Neuronal stem cell (in vitro differentiated cells): ENCODE measurements around the gene ANKRD27.
"Not testable (repeated sequence)": the region's sequence is repeated elsewhere in the genome, so short reads cannot be mapped to it uniquely, and the experiment has no call there.

Source experiments
- DNase-seq: peaks from one replicate; pipeline ENCODE4 v3.0.0-alpha.2; 2013; ENCODE audit warnings: low spot score
- H2AFZ ChIP-seq: one replicate; pipeline ENCODE4 v1.6.1; 2013; ENCODE audit warnings: mild to moderate bottlenecking, low read length, inconsistent platforms
- H2AK5ac ChIP-seq: 2 replicates; pipeline ENCODE4 v1.6.1; 2013; ENCODE audit warnings: low read depth, mild to moderate bottlenecking, inconsistent platforms, low read length, moderate library complexity, mixed read lengths
- H2BK120ac ChIP-seq: 2 replicates; pipeline ENCODE4 v1.6.1; 2013; ENCODE audit warnings: low read depth, mild to moderate bottlenecking, inconsistent platforms, low read length, moderate library complexity, mixed read lengths
- H2BK12ac ChIP-seq: one replicate; pipeline ENCODE4 v1.6.1; 2013; ENCODE audit warnings: low read length, inconsistent platforms
- H2BK15ac ChIP-seq: 2 replicates; pipeline ENCODE4 v1.6.1; 2013; ENCODE audit warnings: mild to moderate bottlenecking, low read length, inconsistent platforms, mixed read lengths
- H2BK5ac ChIP-seq: one replicate; pipeline ENCODE4 v1.6.1; 2013; ENCODE audit warnings: inconsistent platforms, mild to moderate bottlenecking, low read length, moderate library complexity
- H3K14ac ChIP-seq: one replicate; pipeline ENCODE4 v1.6.1; 2013; ENCODE audit warnings: low read length, inconsistent platforms
- H3K18ac ChIP-seq: 2 replicates; pipeline ENCODE4 v1.6.1; 2013; ENCODE audit warnings: low read length, inconsistent platforms
- H3K23ac ChIP-seq: 2 replicates; pipeline ENCODE4 v1.6.1; 2013; ENCODE audit warnings: low read depth, mild to moderate bottlenecking, mixed read lengths, low read length, inconsistent platforms; ENCODE audit not compliant: poor library complexity
- H3K27ac ChIP-seq: replicated peaks from 3 replicates; pipeline ENCODE4 v1.5.1; 2013; ENCODE audit warnings: low read length, inconsistent platforms
- H3K27me3 ChIP-seq, 3 experiments: 2 replicates each; pipeline ENCODE4 v1.6.1; 2013; ENCODE audit warnings: low read length in 3 of 3, mild to moderate bottlenecking in 2 of 3, inconsistent platforms in 1 of 3, low read depth in 1 of 3, mixed read lengths in 1 of 3, moderate library complexity in 1 of 3; ENCODE audit not compliant: control insufficient read depth in 3 of 3, insufficient read depth in 3 of 3
- H3K36me3 ChIP-seq, 2 donors: replicated peaks in 1 of 2; 2 replicates each; pipeline ENCODE4 v1.6.1; 2013; ENCODE audit warnings: low read length in 2 of 2; ENCODE audit not compliant: control insufficient read depth in 2 of 2, insufficient read depth in 2 of 2
- H3K4ac ChIP-seq: 2 replicates; pipeline ENCODE4 v1.6.1; 2013; ENCODE audit warnings: inconsistent platforms, mild to moderate bottlenecking, low read length, moderate library complexity
- H3K4me1 ChIP-seq, 2 donors: 1 replicate in 1 of 2; 2 replicates in 1 of 2; pipeline ENCODE4 v1.6.1; 2013; ENCODE audit warnings: low read length in 2 of 2, low read depth in 1 of 2; ENCODE audit not compliant: control insufficient read depth in 2 of 2, insufficient read depth in 1 of 2
- H3K4me2 ChIP-seq: one replicate; pipeline ENCODE4 v1.6.1; 2013; ENCODE audit warnings: mild to moderate bottlenecking, low read length, inconsistent platforms; ENCODE audit not compliant: insufficient read depth, poor library complexity, severe bottlenecking
- H3K4me3 ChIP-seq, 2 donors: 2 replicates each; pipeline ENCODE4 v1.5.1; 2013; ENCODE audit warnings: low read length in 2 of 2, mild to moderate bottlenecking in 2 of 2, inconsistent platforms in 1 of 2, moderate library complexity in 1 of 2
- H3K79me1 ChIP-seq: one replicate; pipeline ENCODE4 v1.6.1; 2013; ENCODE audit warnings: low read depth, mild to moderate bottlenecking, inconsistent platforms, low read length, moderate library complexity
- H3K9ac ChIP-seq: one replicate; pipeline ENCODE4 v1.6.1; 2013; ENCODE audit warnings: mild to moderate bottlenecking, low read depth, low read length, inconsistent platforms; ENCODE audit not compliant: poor library complexity
- H3K9me3 ChIP-seq, 2 donors: replicated peaks in 1 of 2; 2 replicates each; pipeline versions ENCODE3 to v1.6.1; 2013; ENCODE audit warnings: low read length in 2 of 2, mild to moderate bottlenecking in 2 of 2, inconsistent platforms in 1 of 2, low read depth in 1 of 2, mixed read lengths in 1 of 2, moderate library complexity in 1 of 2; ENCODE audit not compliant: control insufficient read depth in 2 of 2, insufficient read depth in 1 of 2
- H4K8ac ChIP-seq: one replicate; pipeline ENCODE4 v1.6.1; 2013; ENCODE audit warnings: low read depth, mild to moderate bottlenecking, inconsistent platforms, low read length, moderate library complexity
- H4K91ac ChIP-seq: one replicate; pipeline ENCODE4 v1.6.1; 2013; ENCODE audit warnings: low read length, low read depth, mild to moderate bottlenecking, inconsistent platforms; ENCODE audit not compliant: poor library complexity
- WGBS, 2 donors: extraction: QIAGEN DNeasy Blood & Tissue Kit; methylation state at CpG; one replicate each; pipeline ENCODE4 v1.1.7; 2013; ENCODE audit warnings: missing lambda C conversion rate in 2 of 2, mixed read lengths in 1 of 2; ENCODE audit not compliant: insufficient read length in 2 of 2, insufficient replicate concordance in 1 of 2; ENCODE audit errors: extremely low coverage in 2 of 2; 5-methylcytosine and 5-hydroxymethylcytosine counted together

The ANKRD27 gene

GRCh38 chr19:32709032-32709431 lies 34.1 kb upstream of the ANKRD27 start:
- Histone ChIP-seq H4K91ac (no peak overlapping the region), H3K4me2 (no peak overlapping the region), H3K79me1 (no peaks in the 10 kb centered on the region), H3K18ac (no peak overlapping the region), H3K27ac (no peak overlapping the region), H3K9ac (no peak overlapping the region), H2BK5ac (no peak overlapping the region), H3K27me3 (no peaks in the 10 kb centered on the region), H4K8ac (no peak overlapping the region), H3K4me1 (no peaks in the 10 kb centered on the region), H3K9me3 (peaks cover 2 to 3% of the 10 kb centered on the region in 2 donors), H3K23ac (no peak overlapping the region), H3K14ac (no peak overlapping the region), H2AFZ (no peak overlapping the region), H3K4ac (no peak overlapping the region), H2AK5ac (no peak overlapping the region), H2BK12ac (no peak overlapping the region), H2BK15ac (no peak overlapping the region), H3K4me3 (no peak overlapping the region), H2BK120ac (no peak overlapping the region), H3K36me3 (peaks cover 0 to 3% of the 10 kb centered on the region in 2 donors)
- no peak for DNase-seq
- no CpG with 5 or more reads among the region's 5 CpGs for WGBS, 2 donors

DNA sequence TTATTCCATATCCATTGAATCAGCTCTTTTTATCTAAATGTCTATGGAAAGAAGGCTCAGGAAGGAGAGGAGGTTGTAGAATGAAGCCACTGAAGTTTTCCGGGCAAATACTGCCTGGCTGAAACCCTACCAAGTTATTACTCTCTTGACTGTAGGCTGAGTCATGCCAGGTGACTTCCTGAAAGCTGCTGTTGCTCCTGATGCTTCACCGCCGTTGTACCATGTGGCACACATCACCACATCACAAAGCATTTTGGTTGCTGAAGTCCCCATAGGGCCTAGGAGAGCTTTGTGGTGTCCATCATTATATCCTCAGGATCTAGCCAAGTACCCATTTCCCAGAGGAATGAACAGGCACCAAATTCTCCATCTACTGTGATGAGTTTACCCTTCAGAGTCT lies 33.5 kb upstream of the ANKRD27 start:
- H2BK15ac ChIP-seq, result no peak overlapping the region
- H3K9ac ChIP-seq, result no peak overlapping the region
- no peak overlapping the region for H3K14ac ChIP-seq
- H3K27ac ChIP-seq, result no peak overlapping the region
- no peak overlapping the region for H2BK5ac ChIP-seq
- no peak overlapping the region for H3K4me2 ChIP-seq
- no peak overlapping the region for H2AFZ ChIP-seq
- peaks cover 2 to 3% of the 10 kb centered on the region in 2 donors for H3K9me3 ChIP-seq
- no peak overlapping the region for H4K8ac ChIP-seq
- H3K4me1 ChIP-seq, result no peaks in the 10 kb centered on the region
- peaks cover 0 to 3% of the 10 kb centered on the region in 2 donors for H3K36me3 ChIP-seq
- no peak overlapping the region for H4K91ac ChIP-seq
- H3K4ac ChIP-seq, result no peak overlapping the region
- no peak overlapping the region for H3K23ac ChIP-seq
- H2AK5ac ChIP-seq, result no peak overlapping the region
- no peak overlapping the region for H2BK12ac ChIP-seq
- H3K27me3 ChIP-seq, result no peaks in the 10 kb centered on the region
- no peak overlapping the region for H3K4me3 ChIP-seq
- no peak overlapping the region for H2BK120ac ChIP-seq
- no peaks in the 10 kb centered on the region for H3K79me1 ChIP-seq
- WGBS, 2 donors, result no CpG with 5 or more reads among the region's 3 CpGs
- no peak for DNase-seq
- H3K18ac ChIP-seq, result no peak overlapping the region

DNA sequence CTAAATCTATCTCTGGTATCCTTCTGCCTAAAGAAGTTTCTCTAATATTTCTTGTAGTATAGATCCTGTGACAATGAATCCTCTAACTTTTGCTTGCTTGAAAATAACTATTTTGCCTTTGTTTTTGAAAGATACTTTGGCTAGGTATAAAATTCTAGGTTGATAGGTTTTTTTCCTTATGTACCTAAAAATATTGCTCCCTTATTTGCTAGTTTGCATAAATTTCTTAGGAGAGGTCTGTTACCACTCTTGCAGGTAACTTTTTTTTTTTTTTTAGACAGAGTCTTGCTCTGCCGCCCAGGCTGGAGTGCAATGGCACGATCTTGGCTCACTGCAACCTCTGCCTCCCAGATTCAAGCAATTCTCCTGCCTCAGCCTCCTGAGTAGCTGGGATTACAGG lies 29.0 kb upstream of the ANKRD27 start:
- not testable (repeated sequence) for H2BK12ac ChIP-seq, H4K91ac ChIP-seq, H4K8ac ChIP-seq, H3K9me3 ChIP-seq, H3K4me3 ChIP-seq, H3K14ac ChIP-seq, H3K23ac ChIP-seq, H3K4me2 ChIP-seq, H2BK5ac ChIP-seq, H3K36me3 ChIP-seq, H3K18ac ChIP-seq, H3K27ac ChIP-seq, H3K9ac ChIP-seq, H3K4me1 ChIP-seq, DNase-seq, H3K27me3 ChIP-seq, H3K4ac ChIP-seq, H3K79me1 ChIP-seq, H2BK15ac ChIP-seq, H2AK5ac ChIP-seq, H2BK120ac ChIP-seq, H2AFZ ChIP-seq
- no CpG with 5 or more reads among the region's 2 CpGs for WGBS, 2 donors

DNA sequence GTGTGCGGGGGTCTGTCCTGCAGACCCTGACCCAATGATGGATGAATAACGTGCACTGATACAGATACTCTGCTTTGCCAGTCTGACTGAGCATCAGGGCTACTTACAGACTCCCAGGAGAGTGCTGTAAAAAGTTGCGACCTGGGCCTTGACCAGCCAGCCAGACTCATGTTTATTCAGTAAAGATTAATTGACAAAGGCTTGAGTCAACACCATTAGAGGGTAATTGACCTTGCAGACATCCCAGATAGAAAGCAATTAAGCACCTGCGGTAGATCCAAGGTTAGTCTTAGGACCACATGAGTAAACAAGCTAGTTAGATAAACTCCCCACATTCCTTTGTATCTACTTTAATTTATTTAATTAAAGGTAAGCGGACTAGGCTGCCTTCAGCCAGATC lies 27.0 kb upstream of the ANKRD27 start:
- H3K27ac ChIP-seq, result no peak overlapping the region
- no peak overlapping the region for H2BK5ac ChIP-seq
- no peak overlapping the region for H2BK12ac ChIP-seq
- H4K91ac ChIP-seq, result no peak overlapping the region
- H4K8ac ChIP-seq, result no peak overlapping the region
- H3K18ac ChIP-seq, result no peak overlapping the region
- H3K4ac ChIP-seq, result no peak overlapping the region
- no peak overlapping the region for H3K14ac ChIP-seq
- no CpG with 5 or more reads among the region's 5 CpGs for WGBS, 2 donors
- H2AK5ac ChIP-seq, result no peak overlapping the region
- H2BK15ac ChIP-seq, result no peak overlapping the region
- no peak for DNase-seq
- no peak overlapping the region for H3K9ac ChIP-seq
- no peak overlapping the region for H2AFZ ChIP-seq
- H3K23ac ChIP-seq, result no peak overlapping the region
- H3K4me2 ChIP-seq, result no peak overlapping the region
- no peaks in the 10 kb centered on the region for H3K79me1 ChIP-seq
- no peak overlapping the region for H3K4me3 ChIP-seq
- H3K36me3 ChIP-seq, result peaks cover 0 to 2% of the 10 kb centered on the region in 2 donors
- H2BK120ac ChIP-seq, result no peak overlapping the region
- peaks cover 2 to 3% of the 10 kb centered on the region in 2 donors for H3K9me3 ChIP-seq
- no peaks in the 10 kb centered on the region for H3K27me3 ChIP-seq
- H3K4me1 ChIP-seq, result no peaks in the 10 kb centered on the region
